Epidermal melanocyte (primary cell): ENCODE data around the gene TTI1.

ENCODE experiments used
- DNase-seq: peaks from one replicate; pipeline ENCODE4 v3.0.0; 2011; ENCODE audit warnings: low spot score; ENCODE audit not compliant: insufficient read length

Gene TTI1

DNA sequence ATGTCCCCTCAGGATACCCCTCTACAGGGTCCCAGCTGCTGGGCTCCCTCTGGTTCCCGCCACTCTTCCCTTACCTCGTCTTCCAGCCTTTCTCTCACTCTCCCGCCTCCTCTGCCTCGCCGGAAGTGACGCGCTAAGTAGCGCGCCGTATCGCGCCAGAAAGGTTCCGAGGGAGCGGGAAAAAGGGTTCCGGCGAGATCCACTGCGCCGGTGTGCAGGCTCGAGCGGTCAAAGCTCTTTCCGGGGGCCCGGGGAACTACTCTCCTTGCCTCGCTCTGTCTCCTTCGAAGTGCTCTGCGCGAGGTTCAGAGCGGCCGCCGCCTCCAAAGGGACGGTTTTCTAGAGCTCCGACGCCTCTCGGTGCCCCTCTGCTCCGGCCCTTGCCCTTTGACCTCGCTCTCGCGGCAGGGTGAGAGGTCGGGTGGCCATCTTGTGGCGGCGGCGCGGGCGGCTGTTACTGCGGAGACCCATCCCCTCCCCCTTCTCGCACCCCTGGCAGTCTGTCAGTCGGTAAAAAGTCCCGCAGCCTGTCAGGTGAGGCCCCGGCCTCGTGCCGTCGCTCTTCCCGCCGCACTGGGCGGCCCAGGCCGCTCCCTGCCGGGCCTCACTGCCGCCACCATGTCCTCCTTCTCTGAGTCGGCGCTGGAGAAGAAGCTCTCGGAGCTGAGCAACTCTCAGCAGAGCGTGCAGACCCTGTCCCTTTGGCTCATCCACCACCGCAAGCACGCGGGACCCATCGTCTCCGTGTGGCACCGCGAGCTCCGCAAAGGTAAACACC, at the start of gene TTI1, which contains the start of gene RPRD1B:
Gene TTI1, minus strand, starts transcription at position 127 of the 778 bp plus-strand sequence. CDS start 19,640 bp downstream, outside the sequence.
Gene RPRD1B, plus strand, starts transcription at position 417 of the 778 bp plus-strand sequence. Its CDS starts 202 bp downstream, at position 619.
- DNase-seq, result peak; percentile 79

DNA sequence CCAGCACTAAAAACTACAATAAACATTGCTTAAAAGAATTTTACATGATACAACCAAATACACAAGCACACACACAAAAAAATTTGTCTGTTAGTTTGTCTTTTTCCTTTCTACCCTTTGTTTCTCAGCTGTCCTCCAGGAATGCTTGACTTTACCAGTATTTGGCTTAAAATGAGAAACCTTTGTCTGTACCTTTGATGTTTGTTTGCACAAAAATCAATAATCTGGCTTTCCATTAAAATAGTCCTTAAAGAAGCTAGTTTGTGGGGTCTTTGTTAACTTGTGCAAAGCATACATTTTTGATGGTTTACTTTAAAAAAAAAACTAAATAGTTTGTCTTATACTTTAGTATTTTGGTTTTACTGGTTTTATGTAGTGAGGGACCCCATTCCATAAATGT, 49.6 kb upstream of the TTI1 start:
- no peak for DNase-seq

DNA sequence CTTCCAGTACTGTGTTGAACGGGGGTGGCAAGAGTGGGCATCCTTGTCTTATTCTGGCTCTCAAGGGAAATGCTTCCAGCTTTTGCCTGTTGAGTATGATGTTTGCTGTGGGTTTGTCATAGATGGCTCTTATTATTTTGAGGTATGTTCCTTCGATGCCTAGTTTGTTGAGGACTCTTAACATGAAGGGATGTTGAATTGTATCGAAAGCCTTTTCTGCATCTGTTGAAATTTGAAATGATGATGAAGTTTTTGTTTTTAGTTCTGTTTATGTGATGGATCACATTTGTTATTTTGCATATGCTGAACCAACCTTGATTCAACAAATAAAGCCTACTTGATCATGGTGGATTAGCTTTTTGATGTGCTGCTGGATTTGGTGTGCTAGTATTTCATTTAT, 48.3 kb upstream of the TTI1 start:
- DNase-seq, result no peak

DNA sequence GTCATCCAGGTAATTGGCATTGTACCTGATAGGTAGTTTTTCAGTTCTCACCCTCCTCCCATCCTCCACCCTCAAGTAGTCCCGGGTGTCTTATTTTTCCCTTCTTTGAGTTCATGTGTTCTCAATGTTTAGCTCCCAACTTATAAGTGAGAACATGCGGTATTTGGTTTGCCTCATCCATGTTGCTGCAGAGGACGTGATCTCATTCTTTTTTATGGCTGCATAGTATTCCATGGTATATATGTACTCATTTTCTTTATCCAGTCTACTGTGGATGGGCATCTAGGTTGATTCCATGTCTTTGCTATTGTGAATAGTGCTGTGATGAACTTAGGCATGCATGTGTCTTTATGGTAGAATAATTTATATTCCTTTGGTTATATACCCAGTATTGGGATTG, 46.1 kb upstream of the TTI1 start:
- DNase-seq, result no peak

DNA sequence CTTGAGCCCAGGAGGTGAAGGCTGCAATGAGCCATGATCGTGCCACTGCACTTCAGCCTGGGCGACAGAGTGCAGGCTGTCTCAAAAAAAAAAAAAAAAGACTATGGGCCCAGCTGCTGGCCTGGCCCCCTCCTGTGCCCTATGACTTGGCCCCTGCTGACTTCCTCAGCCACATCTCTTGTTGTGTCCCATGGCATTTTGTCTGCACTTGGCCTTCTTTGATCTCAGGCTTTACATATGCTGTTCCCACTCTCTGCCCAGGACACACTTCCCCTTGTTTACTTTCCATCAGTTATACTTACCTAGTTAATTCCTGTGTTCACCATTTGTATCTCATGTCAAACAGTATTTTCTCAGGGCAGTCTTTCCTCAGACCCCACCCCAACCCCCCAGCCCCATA, 44.8 kb upstream of the TTI1 start:
- no peak for DNase-seq

DNA sequence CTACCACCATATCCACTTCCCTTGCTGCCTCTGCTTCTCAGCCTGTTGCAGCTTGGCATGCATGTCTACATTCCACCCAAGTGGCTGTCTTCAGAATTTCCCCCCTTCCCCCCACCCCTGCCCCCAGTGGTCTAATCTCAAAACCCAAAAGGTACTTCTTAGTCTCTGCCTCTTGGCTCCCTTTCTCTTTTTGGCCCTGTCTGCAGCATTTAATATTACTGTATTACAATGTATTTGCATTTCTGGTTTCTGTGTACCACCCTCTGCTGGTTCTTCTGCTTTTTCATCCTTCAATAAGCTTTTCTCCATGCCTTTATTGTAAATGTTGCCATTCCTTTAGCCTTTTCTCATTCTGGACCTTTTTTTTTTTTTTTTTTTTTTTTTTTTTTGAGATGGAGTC, 43.3 kb upstream of the TTI1 start:
- no peak for DNase-seq

DNA sequence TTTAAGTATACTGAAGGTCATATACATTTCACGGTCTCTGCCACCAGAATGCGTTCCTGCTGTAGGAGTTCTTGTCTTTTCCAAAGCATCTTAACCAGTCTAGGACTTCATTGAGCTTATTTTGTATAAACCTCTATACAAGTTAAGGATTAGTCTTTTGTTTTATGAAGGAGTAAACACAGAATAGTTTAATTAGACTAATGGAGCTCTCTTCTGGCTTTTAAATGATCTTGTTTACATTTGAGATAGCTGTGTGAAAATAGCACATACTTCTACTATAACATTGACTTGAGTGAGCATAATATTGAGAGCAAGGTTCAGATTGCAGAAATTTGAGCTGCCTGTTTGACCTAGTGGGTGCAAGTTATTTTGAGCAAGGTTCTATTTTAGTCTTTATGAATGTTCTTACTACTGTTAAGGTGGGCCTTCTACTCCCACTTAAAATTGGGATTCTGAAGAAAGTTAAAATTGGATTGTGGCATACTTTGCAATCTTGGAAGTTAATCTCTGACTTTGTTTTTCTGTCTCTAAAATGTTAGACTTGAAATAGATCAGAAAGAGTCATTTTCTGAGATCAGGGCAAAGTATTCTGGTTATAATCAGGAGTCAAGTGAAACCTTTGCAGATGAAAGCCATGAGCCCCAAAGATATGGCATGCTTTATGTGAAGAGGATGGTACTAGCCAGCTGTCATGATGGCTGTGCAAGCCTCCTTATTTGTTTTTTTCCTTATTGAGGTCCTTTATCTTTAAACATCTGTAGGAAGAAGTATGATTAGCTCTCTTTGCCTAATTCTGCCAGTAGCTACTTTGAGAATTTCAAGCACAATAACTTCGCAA, 42.1 kb upstream of the TTI1 start:
- no peak for DNase-seq

DNA sequence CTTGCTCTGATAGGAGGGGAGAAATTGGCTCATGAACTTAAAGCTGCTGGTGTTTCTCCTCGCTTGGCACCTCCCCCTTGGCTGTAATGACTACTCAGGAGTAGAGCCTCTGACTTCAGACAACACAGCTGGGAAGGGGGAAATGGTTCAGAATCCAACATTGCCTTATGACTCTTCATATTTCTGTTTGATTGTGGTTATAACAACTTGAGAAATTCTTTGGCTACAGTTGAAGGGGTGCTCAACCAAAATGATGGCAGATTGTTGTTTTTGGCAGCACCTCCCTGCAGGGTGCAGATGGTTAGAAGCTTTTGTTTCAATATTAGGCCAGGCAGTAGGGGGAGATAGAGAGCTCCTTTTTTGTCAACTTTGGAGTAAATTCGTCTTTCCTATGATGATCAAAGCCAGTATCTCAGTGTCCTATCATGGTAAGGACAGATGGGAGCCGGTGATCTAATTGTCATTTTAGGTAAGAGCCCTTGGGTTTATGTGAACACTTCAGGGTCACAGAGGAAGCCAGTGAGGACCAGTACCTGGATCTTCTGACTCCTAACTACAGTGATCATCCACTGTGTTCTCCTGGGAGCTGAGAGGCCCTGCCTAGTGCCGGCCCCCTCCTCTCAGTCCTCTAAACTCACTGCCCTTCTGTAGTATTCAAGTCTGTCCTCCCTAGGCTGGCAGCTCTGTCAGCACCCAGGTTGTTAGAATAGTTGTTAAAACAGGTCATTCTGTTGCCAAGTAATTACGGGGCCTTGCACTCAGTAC, 40.2 kb upstream of the TTI1 start:
- DNase-seq, result peak; percentile 57

DNA sequence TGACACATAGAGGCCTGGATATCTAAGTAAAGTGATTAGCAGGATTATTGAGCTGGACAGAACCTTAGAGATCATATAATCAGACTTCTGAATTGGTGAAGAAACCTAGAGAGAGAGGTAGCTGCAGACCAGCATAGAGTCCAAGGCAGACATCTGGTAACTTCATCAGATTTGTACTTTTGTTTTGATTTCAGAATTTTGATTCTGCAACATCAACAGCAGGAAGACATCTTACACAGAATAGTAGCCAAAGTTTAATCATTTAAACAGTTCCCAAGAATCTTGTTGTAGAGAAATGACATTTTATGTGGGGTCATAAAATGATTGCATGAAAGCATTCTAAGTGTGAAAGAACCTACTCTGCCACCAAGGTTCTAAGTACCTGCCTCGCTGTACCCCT, 39.6 kb upstream of the TTI1 start:
- DNase-seq, result no peak

DNA sequence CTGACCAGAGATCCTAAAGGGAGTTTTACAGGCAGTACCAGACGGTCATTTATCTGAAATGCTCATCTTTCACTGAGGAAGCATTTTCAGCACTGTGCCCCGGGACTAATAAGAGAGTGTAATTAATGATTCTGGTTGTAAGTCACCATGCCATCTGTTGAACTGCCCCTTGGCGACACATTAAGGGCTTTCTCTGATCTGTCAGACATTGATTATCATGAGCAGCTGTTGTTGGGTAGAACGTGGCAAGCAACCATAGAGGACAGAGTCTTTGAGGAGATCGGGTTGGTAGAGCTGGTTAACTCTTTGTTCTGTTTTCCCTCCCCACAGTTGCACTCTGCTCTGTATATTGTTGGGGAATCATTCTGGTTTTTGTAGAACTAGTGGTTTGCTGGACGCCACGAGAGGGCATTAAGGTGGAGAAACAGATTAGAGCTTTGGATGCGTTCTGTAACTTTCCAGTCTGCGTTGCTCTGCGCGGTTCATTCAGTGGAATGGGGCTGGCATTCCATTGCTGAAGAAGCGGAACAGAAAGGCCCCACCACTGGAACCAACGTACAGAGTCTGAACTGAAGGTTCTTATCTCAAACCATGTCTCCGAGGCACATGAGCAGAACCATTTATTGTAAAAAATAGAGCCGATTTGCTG, 34.6 kb upstream of the TTI1 start:
- DNase-seq, result no peak

DNA sequence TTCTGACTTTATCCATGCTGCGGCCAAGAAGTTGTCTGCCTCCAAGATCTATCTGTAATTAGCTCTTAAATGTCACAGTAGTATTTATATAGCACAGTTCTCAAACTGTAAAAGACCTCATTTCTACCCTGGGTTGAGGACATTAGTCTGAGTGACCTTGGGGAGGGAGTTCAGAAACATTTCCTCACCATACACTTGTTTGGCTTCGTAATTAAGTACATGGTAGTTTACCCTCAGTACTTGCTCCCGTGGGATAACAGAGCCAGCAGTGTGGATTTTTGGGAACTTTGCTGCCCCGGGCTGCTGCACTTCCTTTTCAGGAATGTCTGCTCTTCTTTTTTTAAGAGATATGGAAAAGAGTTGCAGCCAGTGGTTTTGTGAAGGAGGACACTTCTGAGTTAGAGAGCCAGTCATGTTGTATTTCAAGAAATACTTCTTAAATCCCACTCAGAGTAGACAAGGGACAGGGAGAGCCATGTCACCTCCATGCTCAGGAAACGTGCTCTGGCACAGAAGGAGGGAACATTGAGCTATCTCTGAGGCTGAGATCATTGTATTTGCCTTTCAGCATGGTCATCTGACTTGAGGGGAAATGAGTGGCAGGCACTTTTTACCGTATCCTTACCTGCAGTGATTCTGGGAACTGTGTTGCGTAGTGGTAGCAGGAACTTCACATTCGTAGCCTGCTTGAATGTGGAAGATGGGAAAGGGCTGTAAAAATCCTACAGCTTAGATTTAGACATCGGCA, 33.9 kb upstream of the TTI1 start:
- DNase-seq, result no peak

DNA sequence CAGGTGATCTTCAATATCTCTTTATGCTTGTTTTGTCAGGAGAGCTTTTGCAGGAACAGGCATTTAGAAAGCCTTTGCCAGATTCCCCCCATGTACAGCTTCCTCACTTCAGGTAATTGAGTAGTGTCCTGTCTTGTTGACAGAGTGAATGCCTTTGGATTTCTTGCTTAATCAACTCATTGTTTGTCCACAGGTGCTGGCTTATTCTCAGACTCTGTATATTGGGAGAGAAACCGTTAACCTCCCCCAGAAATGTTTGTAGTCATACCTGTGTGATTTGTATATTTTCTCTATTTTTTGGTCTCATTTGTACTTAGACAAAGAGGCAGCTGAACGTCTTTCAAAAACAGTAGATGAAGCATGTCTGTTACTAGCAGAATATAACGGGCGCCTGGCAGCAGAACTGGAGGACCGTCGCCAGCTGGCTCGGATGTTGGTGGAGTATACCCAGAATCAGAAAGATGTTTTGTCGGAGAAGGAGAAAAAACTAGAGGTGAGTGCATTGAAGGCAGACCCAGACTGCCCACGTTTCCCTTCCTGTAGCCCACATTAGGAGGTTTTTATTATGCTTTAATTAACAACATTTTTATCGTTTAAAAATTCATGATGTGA, 32.6 kb upstream of the TTI1 start:
- DNase-seq, result no peak

DNA sequence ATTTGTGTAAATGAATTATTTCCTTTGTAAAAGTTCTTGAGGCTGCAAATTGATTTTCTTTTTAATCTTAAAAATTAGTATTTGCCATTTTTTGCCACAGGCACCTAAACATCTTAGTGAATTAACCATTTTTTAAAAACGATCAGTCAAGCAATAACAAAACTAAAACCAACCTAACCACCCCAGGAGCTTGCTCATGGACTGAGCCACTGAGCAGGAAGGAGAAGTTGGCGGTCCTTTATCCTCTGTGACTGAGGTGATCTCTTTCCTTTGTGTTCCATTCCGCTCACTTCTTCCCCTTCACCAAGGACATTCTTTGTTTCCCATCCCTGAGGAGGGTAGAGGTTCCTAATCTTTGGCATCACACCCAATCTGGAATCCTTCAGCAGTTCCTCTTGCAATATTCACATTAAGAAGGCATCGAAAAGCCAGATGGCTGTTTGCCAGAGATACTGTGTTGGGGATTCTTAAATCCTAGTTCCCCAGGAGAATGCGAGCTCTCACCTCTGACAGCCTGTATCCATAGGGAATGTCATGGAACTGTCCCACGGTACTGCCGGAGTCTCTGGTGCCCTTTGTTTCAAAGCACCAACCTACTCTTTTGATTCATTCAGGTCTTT, 30.8 kb upstream of the TTI1 start:
- DNase-seq, result no peak

DNA sequence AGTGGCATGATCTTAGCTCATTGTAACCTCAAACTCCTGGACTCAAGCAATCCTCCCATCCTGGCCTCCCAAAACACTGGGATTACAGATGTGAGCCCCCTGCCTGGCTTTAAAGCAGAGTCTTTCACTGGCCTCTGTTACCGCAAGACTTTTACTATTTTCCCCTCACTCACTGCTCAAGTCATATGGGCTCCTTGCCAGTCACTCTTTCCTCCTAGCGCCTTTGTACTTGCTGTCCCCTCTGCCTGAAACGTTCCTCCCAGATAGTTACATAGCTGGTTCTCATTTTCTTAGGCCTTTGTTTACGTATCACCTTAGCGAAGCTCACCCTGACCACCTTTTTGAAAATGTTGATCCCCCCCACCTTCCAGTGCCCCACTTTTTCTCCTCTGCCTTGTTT, 29.6 kb upstream of the TTI1 start:
- no peak for DNase-seq

DNA sequence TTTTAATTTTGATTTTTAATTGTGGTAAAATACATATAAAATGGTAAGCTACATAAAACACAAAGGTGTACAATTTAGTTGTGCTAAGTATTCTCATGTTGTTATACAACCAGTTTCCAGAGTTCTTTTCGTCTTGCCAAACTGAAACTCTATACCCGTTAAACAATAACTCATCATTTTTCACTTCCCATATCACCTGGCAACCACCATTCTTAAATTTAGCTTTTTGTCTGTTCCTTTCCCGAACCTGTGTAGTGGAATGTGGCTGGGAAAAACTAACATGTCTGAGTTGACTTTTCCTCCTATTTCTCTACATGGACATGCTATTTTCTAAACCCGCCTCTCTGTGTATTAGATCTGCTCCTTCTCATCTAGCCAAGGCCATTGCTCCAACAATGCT, 27.9 kb upstream of the TTI1 start:
- DNase-seq, result no peak

DNA sequence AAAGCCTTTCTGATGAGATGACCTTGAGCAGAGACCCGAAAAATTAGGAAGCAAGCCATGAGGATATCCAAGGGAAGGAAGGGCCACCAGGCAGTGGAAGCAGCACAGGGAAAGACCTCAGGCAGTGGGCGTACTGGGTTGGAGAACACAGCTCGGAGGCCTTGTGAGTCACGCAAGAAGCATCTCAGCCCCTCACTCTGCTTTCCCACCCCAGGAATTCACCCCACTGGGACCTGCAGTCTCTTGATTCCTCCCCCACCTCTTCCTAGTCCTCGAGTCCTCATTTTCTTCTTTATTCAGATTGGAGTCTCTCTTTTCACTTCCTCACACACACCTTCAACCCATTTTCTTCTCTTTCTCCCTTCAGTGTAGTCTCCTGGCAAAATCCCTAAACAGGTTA, 27.3 kb upstream of the TTI1 start:
- no peak for DNase-seq

DNA sequence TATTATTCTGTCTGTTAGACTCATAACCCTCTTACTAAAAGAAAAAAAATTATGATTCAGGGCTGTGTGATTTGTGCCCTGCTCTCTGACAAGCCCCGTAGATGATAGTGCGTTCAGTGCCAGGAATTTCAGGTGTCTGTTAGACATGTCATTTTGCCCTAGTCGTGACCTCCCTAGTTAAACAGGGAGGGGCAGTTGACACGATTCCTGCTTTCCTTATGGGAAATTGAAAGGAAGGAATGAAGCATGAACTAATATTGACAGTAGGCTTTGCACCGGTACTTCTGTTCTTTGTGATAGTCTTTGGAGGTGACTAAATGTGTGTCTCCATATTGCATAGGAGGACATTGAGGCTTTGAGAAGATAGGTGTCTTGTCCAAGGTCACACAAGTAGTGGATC, 26.6 kb upstream of the TTI1 start:
- DNase-seq, result no peak

DNA sequence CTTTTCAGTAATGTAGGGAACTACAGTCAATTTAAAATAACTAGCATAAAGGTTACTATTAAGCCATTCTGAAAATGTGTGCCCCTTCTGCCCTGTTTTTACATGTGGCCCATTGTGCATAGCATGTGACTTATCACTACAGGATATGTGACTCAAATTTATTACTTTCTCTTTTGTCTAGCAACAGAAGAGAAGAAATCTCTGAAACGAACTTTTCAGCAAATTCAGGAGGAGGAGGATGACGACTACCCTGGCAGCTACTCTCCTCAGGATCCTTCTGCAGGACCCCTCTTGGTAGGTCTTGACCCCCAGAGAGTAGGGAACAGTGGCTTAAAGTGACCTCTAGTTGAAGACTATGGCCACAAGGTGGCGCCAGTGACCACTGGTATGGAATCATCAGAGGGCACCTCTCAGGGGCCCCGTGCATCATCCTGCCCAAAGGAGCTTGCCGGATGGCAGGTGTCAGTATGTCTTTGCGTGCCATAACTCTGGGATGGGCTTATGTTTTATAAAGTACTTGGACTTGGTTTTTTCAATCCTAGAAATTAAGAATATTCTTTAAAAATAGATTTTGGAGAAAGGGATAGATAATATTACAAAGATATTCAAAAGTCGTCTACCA, 24.2 kb upstream of the TTI1 start:
- DNase-seq, result peak; percentile 80

DNA sequence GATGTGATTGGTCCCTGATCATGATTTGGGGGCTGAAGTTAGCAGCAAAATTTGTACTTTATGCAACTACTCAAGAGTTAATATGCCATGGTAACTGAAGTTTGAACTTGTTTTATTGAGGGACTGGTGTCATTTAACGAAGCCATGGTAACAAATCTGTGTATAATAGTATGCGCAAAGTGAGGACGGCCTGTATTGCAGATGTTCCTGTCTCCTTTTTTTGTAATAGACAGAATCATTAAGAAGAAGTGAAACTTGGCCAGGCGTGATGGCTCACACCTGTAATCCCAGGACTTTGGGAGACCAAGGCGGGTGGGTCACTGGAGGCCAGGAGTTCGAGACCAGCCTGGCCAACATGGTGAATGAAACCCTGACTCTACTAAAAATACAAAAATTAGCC, 22.6 kb upstream of the TTI1 start:
- no peak for DNase-seq
